Testis (tissue), 3 donors: ENCODE data around the gene ARID1B. TPM values are rescaled to one million over a fixed set of nuclear protein-coding genes. Genes with fewer than 3 reads are reported as not detected.

Experiments used
- DNase-seq: peaks from one replicate; pipeline ENCODE4 v3.0.0-alpha.2; 2019
- H3K27ac ChIP-seq, 2 donors: fragments of 200-600 bp; sonication (generic); one replicate each; pipeline ENCODE4 v1.5.1; 2019
- H3K27me3 ChIP-seq: fragments of 200-600 bp; sonication (generic); one replicate; pipeline ENCODE4 v1.5.1; 2019
- H3K36me3 ChIP-seq: fragments of 200-600 bp; sonication (generic); one replicate; pipeline ENCODE4 v1.5.1; 2017; ENCODE audit warnings: low read depth; ENCODE audit errors: missing control alignments
- H3K4me1 ChIP-seq: fragments of 200-600 bp; sonication (generic); one replicate; pipeline ENCODE4 v1.5.1; 2019
- H3K4me3 ChIP-seq, 2 donors: fragments of 200-600 bp; sonication (generic); one replicate each; pipeline ENCODE4 v1.5.1; 2017 to 2019
- H3K9me3 ChIP-seq: fragments of 200-600 bp; sonication (generic); one replicate; pipeline ENCODE4 v1.5.1; 2017
- POLR2A ChIP-seq: fragments of 450-650 bp; IDR thresholded peaks from one replicate; pipeline ENCODE4 v1.6.1; 2017; ENCODE audit warnings: antibody characterized with exemption, mild to moderate bottlenecking, moderate library complexity
- WGBS, 2 donors: methylation state at CpG; one replicate each; pipeline ENCODE4 v1.1.5; 2018; 5-methylcytosine and 5-hydroxymethylcytosine counted together
- intact Hi-C: fragments of 100-400 bp; cut with DNase I; formaldehyde crosslinking; loops from one replicate; pipeline ENCODE4 v1.15.1; 2023; ENCODE audit warnings: low total_unique reads
- polyA plus RNA-seq: library from polyadenylated mRNA; stranded (reverse); fragments of 350-450 nt; fragmentation: Illumina TruSeq; extraction: RNeasy Lipid Tissue Mini Kit (QIAGEN cat#74804); gene quantifications from one replicate; pipeline ENCODE4 v1.2.3, GENCODE V29; 2014; ENCODE audit warnings: low read depth, low replicate concordance; ENCODE audit not compliant: insufficient read depth
- total RNA-seq, 2 donors: library from RNA; depleted of rRNA; stranded (reverse); fragments of >200 nt; gene quantifications; one replicate each; pipeline ENCODE4 v1.2.3, GENCODE V29; 2016
- TF ChIP-seq, protein P1 (sequence below), 3 experiments: fragments of 450-650 bp in 2 of 3; fragments of 200-600 bp in 1 of 3; sonication (generic) in 1 of 3; IDR thresholded peaks; one replicate each; pipeline ENCODE4 v1.5.1; 2016 to 2019; ENCODE audit warnings: antibody characterized with exemption in 3 of 3, mild to moderate bottlenecking in 2 of 3, moderate library complexity in 1 of 3

ARID1B gene
- total and polyA plus RNA-seq, 3 donors from 2014 or later = 26.2 to 126 (median 103) TPM

DNA sequence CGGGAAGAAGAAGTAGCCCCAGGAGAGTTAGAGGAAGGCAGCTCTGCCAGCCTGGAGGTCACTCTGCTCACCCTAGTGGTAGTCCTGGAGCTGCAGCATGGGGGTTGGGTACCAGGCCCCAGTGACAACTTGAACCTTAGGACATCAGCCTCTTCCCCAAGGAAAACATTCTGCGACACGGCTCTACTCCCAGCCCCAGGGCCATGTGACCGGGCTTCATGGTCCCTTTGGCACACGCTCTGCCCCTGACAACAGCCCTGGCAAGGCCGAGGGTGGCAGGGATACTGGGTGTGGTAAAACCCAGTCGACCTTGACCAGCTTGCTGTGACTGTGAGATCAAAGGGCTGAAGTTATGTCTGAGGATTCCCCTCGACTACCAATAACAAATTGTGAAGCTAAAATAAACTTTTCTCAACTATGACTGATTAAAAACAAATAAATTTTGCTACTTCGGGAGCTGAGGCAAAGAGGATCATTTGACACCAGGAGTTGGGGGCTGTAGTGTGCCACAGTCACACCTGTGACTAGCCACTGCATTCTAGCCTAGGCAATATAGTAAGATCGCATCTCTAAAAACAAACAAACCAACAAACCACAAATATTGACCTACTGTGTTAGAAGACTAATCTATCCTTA is 24.4 kb upstream of the ARID1B start:
- Histone ChIP-seq H3K27ac (peak overlapping the region; percentile 76 to 85), H3K36me3 (no peaks in the 10 kb centered on the region), H3K4me3 (no peak overlapping the region), H3K27me3 (no peaks in the 10 kb centered on the region), H3K4me1 (peaks cover 14% of the 10 kb centered on the region), H3K9me3 (no peaks in the 10 kb centered on the region)
- TF ChIP-seq, protein P1, sequence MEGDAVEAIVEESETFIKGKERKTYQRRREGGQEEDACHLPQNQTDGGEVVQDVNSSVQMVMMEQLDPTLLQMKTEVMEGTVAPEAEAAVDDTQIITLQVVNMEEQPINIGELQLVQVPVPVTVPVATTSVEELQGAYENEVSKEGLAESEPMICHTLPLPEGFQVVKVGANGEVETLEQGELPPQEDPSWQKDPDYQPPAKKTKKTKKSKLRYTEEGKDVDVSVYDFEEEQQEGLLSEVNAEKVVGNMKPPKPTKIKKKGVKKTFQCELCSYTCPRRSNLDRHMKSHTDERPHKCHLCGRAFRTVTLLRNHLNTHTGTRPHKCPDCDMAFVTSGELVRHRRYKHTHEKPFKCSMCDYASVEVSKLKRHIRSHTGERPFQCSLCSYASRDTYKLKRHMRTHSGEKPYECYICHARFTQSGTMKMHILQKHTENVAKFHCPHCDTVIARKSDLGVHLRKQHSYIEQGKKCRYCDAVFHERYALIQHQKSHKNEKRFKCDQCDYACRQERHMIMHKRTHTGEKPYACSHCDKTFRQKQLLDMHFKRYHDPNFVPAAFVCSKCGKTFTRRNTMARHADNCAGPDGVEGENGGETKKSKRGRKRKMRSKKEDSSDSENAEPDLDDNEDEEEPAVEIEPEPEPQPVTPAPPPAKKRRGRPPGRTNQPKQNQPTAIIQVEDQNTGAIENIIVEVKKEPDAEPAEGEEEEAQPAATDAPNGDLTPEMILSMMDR (IDR thresholded peaks at IDR 0.05) = peak in 2 of 3 experiments; percentile 27 to 32
- TF ChIP-seq POLR2A = no peak
- WGBS, 2 donors = 42 to 48% methylated on average over 8 to 10 of the region's 10 CpGs
- intact Hi-C loops = no loop called here
- DNase-seq = peak; percentile 57

- no peak for TF ChIP-seq POLR2A
- TF ChIP-seq, protein P1 (IDR thresholded peaks at IDR 0.05) = no peak
- WGBS, 2 donors = 91 to 96% methylated on average over 8 of the region's 8 CpGs
- intact Hi-C loops = no loop called here
- Histone ChIP-seq H3K4me3 (no peak overlapping the region), H3K36me3 (no peaks in the 10 kb centered on the region), H3K4me1 (peaks cover 11% of the 10 kb centered on the region), H3K27me3 (no peaks in the 10 kb centered on the region), H3K9me3 (no peaks in the 10 kb centered on the region), H3K27ac (no peak overlapping the region)
- no peak for DNase-seq
Measured at GRCh38 chr6:156756630-156757610, 20.3 kb upstream of the ARID1B start.

- Histone ChIP-seq H3K9me3 (no peaks in the 10 kb centered on the region), H3K4me1 (peaks cover 2% of the 10 kb centered on the region), H3K4me3 (no peak overlapping the region), H3K36me3 (no peaks in the 10 kb centered on the region), H3K27me3 (no peaks in the 10 kb centered on the region), H3K27ac (no peak overlapping the region)
- 85 to 93% methylated on average over 2 of the region's 2 CpGs for WGBS, 2 donors
- TF ChIP-seq, protein P1 (IDR thresholded peaks at IDR 0.05) = no peak
- no peak for TF ChIP-seq POLR2A
- DNase-seq = no peak
- intact Hi-C loops = no loop called here
Measured at GRCh38 chr6:156757849-156758248, 19.3 kb upstream of the ARID1B start.

- Histone ChIP-seq H3K27ac (no peak overlapping the region), H3K36me3 (no peaks in the 10 kb centered on the region), H3K9me3 (no peaks in the 10 kb centered on the region), H3K4me3 (no peak overlapping the region), H3K27me3 (no peaks in the 10 kb centered on the region), H3K4me1 (no peaks in the 10 kb centered on the region)
- TF ChIP-seq POLR2A = no peak
- TF ChIP-seq, protein P1 (IDR thresholded peaks at IDR 0.05) = no peak
- no peak for DNase-seq
- intact Hi-C loops = no loop called here
- WGBS, 2 donors = 81 to 88% methylated on average over 4 of the region's 4 CpGs
Measured at GRCh38 chr6:156760377-156760776, 16.8 kb upstream of the ARID1B start.
